ENCODE measurements around the gene STIMATE.

DNA sequence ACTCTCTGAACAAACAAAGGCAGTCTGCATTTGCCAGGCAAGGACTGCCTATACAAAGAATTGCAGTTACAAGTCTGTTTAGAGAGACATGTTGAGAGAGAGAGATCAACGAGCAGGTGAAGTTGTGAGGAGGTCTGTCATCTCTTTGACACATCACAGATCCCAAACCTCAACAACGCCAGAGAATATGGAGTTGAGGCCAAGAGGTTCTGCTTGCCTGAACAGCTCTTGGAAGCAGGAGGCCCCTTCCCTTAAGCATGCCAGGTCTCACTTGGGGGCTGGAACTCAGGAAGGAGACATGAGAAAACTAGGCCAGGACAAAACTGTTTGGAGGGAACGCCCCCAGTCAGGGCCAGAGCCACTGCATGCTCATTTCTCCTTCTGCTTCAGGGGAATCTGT, 40.2 kb downstream of the STIMATE start:
- no peak for TF ChIP-seq ELF4 (IDR thresholded peaks at IDR 0.05)
- TF ChIP-seq, protein P1, sequence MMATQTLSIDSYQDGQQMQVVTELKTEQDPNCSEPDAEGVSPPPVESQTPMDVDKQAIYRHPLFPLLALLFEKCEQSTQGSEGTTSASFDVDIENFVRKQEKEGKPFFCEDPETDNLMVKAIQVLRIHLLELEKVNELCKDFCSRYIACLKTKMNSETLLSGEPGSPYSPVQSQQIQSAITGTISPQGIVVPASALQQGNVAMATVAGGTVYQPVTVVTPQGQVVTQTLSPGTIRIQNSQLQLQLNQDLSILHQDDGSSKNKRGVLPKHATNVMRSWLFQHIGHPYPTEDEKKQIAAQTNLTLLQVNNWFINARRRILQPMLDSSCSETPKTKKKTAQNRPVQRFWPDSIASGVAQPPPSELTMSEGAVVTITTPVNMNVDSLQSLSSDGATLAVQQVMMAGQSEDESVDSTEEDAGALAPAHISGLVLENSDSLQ (IDR thresholded peaks at IDR 0.05): no peak

Data from HEK293T (cell line).